H9 (cell line): Measurements from ENCODE around the gene MED27. TPM values are rescaled to one million over a fixed set of nuclear protein-coding genes. Genes with fewer than 3 reads are reported as not detected.

Experiments used
- DNase-seq: peaks from one replicate; pipeline ENCODE4 v3.0.0-alpha.2; 2017
- H2AFZ ChIP-seq: one replicate; pipeline ENCODE4 v1.6.1; 2013; ENCODE audit warnings: mild to moderate bottlenecking, low read length, control low read depth, moderate library complexity
- H2AK5ac ChIP-seq: 2 replicates; pipeline ENCODE4 v1.6.1; 2013; ENCODE audit warnings: low read length, control low read depth, mixed read lengths; ENCODE audit not compliant: insufficient read length
- H2BK120ac ChIP-seq: one replicate; pipeline ENCODE4 v1.6.1; 2013; ENCODE audit warnings: low read depth, mild to moderate bottlenecking, low read length, control low read depth, inconsistent platforms; ENCODE audit not compliant: poor library complexity, severe bottlenecking
- H2BK12ac ChIP-seq: 2 replicates; pipeline ENCODE4 v1.6.1; 2013; ENCODE audit warnings: low read length, control low read depth, mixed read lengths, low read depth; ENCODE audit not compliant: insufficient read length
- H2BK15ac ChIP-seq: 2 replicates; pipeline ENCODE4 v1.6.1; 2013; ENCODE audit warnings: low read depth, low read length, control low read depth
- H2BK20ac ChIP-seq: one replicate; pipeline ENCODE4 v1.6.1; 2013; ENCODE audit warnings: low read depth, mild to moderate bottlenecking, low read length, control low read depth, inconsistent platforms; ENCODE audit not compliant: poor library complexity, severe bottlenecking
- H2BK5ac ChIP-seq: 2 replicates; pipeline ENCODE4 v1.6.1; 2013; ENCODE audit warnings: low read length, control low read depth, mixed read lengths; ENCODE audit not compliant: insufficient read length
- H3K14ac ChIP-seq: 2 replicates; pipeline ENCODE4 v1.6.1; 2013; ENCODE audit warnings: low read length, control low read depth; ENCODE audit not compliant: insufficient read depth
- H3K18ac ChIP-seq: 2 replicates; pipeline ENCODE4 v1.6.1; 2013; ENCODE audit warnings: low read depth, mild to moderate bottlenecking, mixed read lengths, low read length, control low read depth; ENCODE audit not compliant: insufficient read length
- H3K23ac ChIP-seq: 2 replicates; pipeline ENCODE4 v1.6.1; 2013; ENCODE audit warnings: low read length, control low read depth, mixed read lengths, low read depth; ENCODE audit not compliant: insufficient read length
- H3K23me2 ChIP-seq: 2 replicates; pipeline ENCODE4 v1.6.1; 2013; ENCODE audit warnings: low read depth, mild to moderate bottlenecking, mixed read lengths, low read length, control low read depth; ENCODE audit not compliant: insufficient read length, poor library complexity, severe bottlenecking
- H3K27ac ChIP-seq: 2 replicates; pipeline ENCODE4 v1.5.1; 2013; ENCODE audit warnings: low read length, control low read depth, mixed read lengths, low read depth; ENCODE audit not compliant: insufficient read length
- H3K27me3 ChIP-seq: 2 replicates; pipeline ENCODE4 v1.6.1; 2013; ENCODE audit warnings: low read length, control low read depth, inconsistent platforms; ENCODE audit not compliant: insufficient read depth
- H3K4ac ChIP-seq: 2 replicates; pipeline ENCODE4 v1.6.1; 2013; ENCODE audit warnings: low read depth, mild to moderate bottlenecking, control low read depth, inconsistent platforms, low read length, moderate library complexity
- H3K4me1 ChIP-seq: 2 replicates; pipeline ENCODE4 v1.6.1; 2013; ENCODE audit warnings: low read length, control low read depth, inconsistent platforms; ENCODE audit not compliant: insufficient read depth
- H3K4me2 ChIP-seq: 2 replicates; pipeline ENCODE4 v1.6.1; 2013; ENCODE audit warnings: low read length, control low read depth, mixed read lengths; ENCODE audit not compliant: insufficient read length, insufficient read depth
- H3K56ac ChIP-seq: 2 replicates; pipeline ENCODE4 v1.6.1; 2013; ENCODE audit warnings: low read depth, mild to moderate bottlenecking, mixed read lengths, low read length, control low read depth; ENCODE audit not compliant: insufficient read length
- H3K79me1 ChIP-seq: 2 replicates; pipeline ENCODE4 v1.6.1; 2013; ENCODE audit warnings: low read depth, mild to moderate bottlenecking, moderate library complexity, low read length, control low read depth, inconsistent platforms; ENCODE audit not compliant: insufficient read depth, poor library complexity, severe bottlenecking
- H3K79me2 ChIP-seq: 2 replicates; pipeline ENCODE4 v1.6.1; 2013; ENCODE audit warnings: low read length, control low read depth, inconsistent platforms; ENCODE audit not compliant: insufficient read depth
- H3K9ac ChIP-seq: 2 replicates; pipeline ENCODE4 v1.6.1; 2013; ENCODE audit warnings: low read length, control low read depth, mixed read lengths; ENCODE audit not compliant: insufficient read length; ENCODE audit errors: extremely low read depth
- H3K9me3 ChIP-seq: one replicate; pipeline ENCODE4 v1.6.1; 2013; ENCODE audit warnings: low read depth, low read length, inconsistent platforms; ENCODE audit not compliant: control insufficient read depth
- H3T11ph ChIP-seq: one replicate; pipeline ENCODE4 v1.6.1; 2013; ENCODE audit warnings: mild to moderate bottlenecking, low read length, control low read depth, inconsistent platforms
- H4K20me1 ChIP-seq: one replicate; pipeline ENCODE4 v1.6.1; 2013; ENCODE audit not compliant: control insufficient read depth, insufficient read length, insufficient read depth
- H4K5ac ChIP-seq: 2 replicates; pipeline ENCODE4 v1.6.1; 2013; ENCODE audit warnings: low read depth, mild to moderate bottlenecking, mixed read lengths, low read length, control low read depth; ENCODE audit not compliant: insufficient read length
- H4K8ac ChIP-seq: replicated peaks from 2 replicates; pipeline ENCODE4 v1.6.1; 2013; ENCODE audit warnings: low read length, control low read depth, mixed read lengths, low read depth; ENCODE audit not compliant: insufficient read length
- H4K91ac ChIP-seq: 2 replicates; pipeline ENCODE4 v1.6.1; 2013; ENCODE audit warnings: low read depth, mild to moderate bottlenecking, moderate library complexity, mixed read lengths, low read length, control low read depth; ENCODE audit not compliant: insufficient read length
- H3K27ac Mint-ChIP-seq, 3 experiments: 2 replicates in 2 of 3; 3 replicates in 1 of 3; pipeline ENCODE4 v1.8.0; 2020 to 2021; ENCODE audit warnings: mixed read lengths in 3 of 3, mild to moderate bottlenecking in 1 of 3, moderate library complexity in 1 of 3
- H3K27me3 Mint-ChIP-seq: 2 replicates; pipeline ENCODE4 v1.8.0; 2021; ENCODE audit warnings: low read depth, mild to moderate bottlenecking, moderate library complexity, mixed read lengths
- H3K36me3 Mint-ChIP-seq, 3 experiments: 2 replicates in 2 of 3; 3 replicates in 1 of 3; pipeline ENCODE4 v1.8.0; 2020 to 2021; ENCODE audit warnings: low read depth in 3 of 3, mixed read lengths in 3 of 3; ENCODE audit not compliant: insufficient read depth in 1 of 3
- H3K4me1 Mint-ChIP-seq, 2 experiments: 2 replicates each; pipeline ENCODE4 v1.8.0; 2020; ENCODE audit warnings: mixed read lengths in 2 of 2
- H3K4me3 Mint-ChIP-seq, 2 experiments: 2 replicates in 1 of 2; 3 replicates in 1 of 2; pipeline ENCODE4 v1.8.0; 2020 to 2021; ENCODE audit warnings: mild to moderate bottlenecking in 2 of 2, mixed read lengths in 2 of 2, moderate library complexity in 1 of 2
- H3K9me3 Mint-ChIP-seq, 2 experiments: 2 replicates in 1 of 2; 3 replicates in 1 of 2; pipeline ENCODE4 v1.8.0; 2020; ENCODE audit warnings: mild to moderate bottlenecking in 2 of 2, mixed read lengths in 2 of 2, moderate library complexity in 1 of 2
- WGBS: extraction: QIAGEN DNeasy Blood & Tissue Kit; methylation state at CpG from one replicate; pipeline ENCODE4 v1.1.7; 2013; ENCODE audit warnings: missing lambda C conversion rate, low lambda C conversion rate, mixed read lengths; ENCODE audit not compliant: insufficient read length; ENCODE audit errors: extremely low coverage; 5-methylcytosine and 5-hydroxymethylcytosine counted together
- total RNA-seq: library from RNA; stranded (reverse); gene quantifications from 2 replicates; pipeline ENCODE4 v1.2.1, GENCODE V29; 2021
- TF ChIP-seq, protein P1 (sequence below): fragments of 200-600 bp; sonication (generic); conservative IDR thresholded peaks from 3 replicates; pipeline ENCODE4 v1.8.0; 2021; ENCODE audit warnings: antibody characterized with exemption, mild to moderate bottlenecking

Gene MED27
- total RNA-seq, 1 experiment from 2014 or later, result 33.5 TPM

DNA sequence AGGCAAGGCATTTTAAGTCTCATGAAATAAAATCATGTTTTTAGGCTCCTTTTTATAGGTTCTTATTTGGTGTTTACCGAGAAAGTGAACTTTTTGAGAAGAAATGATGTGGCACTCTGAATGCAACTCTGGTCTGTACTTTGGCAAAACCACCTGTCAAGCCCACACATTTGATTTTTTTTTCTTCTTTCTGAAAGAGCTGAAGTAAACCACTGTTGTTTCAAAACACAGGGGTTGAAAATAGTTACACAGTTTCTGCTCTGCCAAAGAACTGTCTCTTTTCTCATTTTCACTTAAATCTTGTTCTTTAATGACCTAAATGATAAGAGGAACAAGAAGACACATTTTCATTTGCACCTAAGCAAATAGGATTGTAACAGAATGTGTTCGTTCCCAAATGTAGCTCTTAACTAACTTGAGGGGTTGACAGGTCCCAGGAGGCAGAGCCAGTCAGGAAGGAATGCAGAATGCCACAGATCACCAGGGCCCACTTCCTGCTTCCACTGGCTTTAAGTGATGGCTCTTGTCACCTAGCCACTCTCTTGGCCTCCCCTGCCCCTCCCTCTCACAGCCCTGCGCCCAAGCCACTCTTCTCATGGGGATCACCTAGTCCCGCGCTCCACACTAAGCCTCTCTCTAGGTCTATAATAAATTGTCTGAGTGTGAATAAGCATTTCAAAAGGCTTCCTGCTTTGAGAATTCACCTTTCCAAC, 47.3 kb downstream of the MED27 start:
- H3K27me3 Mint-ChIP-seq, result no peaks in the 10 kb centered on the region
- 0 out of 2 replicates have a peak, but pooled peaks cover 2% of the 10 kb centered on the region for H3K79me2 ChIP-seq
- peaks cover 48 to 56% of the 10 kb centered on the region in 2 experiments for H3K4me1 Mint-ChIP-seq
- no peak overlapping the region for H3K27ac Mint-ChIP-seq
- no CpG with 5 or more reads among the region's 5 CpGs for WGBS
- H2BK5ac ChIP-seq, result no peak overlapping the region
- H3K23ac ChIP-seq, result no peak overlapping the region
- no peak overlapping the region for H2BK120ac ChIP-seq
- no peak overlapping the region for H2BK15ac ChIP-seq
- H2BK20ac ChIP-seq, result no peak overlapping the region
- H3K27me3 ChIP-seq, result no peaks in the 10 kb centered on the region
- no peaks in the 10 kb centered on the region for H3K79me1 ChIP-seq
- H3K4me2 ChIP-seq, result no peak overlapping the region
- H3K4ac ChIP-seq, result no peak overlapping the region
- H3K4me1 ChIP-seq, result peaks cover 19% of the 10 kb centered on the region
- H3K9me3 ChIP-seq, result no peaks in the 10 kb centered on the region
- H3K14ac ChIP-seq, result no peak overlapping the region
- no peak overlapping the region for H3K4me3 Mint-ChIP-seq
- H4K5ac ChIP-seq, result no peak overlapping the region
- no peak overlapping the region for H2AK5ac ChIP-seq
- H4K8ac ChIP-seq, result no peak overlapping the region
- H2BK12ac ChIP-seq, result no peak overlapping the region
- H4K20me1 ChIP-seq, result no peaks in the 10 kb centered on the region
- H4K91ac ChIP-seq, result no peak overlapping the region
- H3K18ac ChIP-seq, result no peak overlapping the region
- no peaks in the 10 kb centered on the region for H3K9me3 Mint-ChIP-seq
- no peak overlapping the region for H3K27ac ChIP-seq
- no peak overlapping the region for H2AFZ ChIP-seq
- TF ChIP-seq, protein P1, sequence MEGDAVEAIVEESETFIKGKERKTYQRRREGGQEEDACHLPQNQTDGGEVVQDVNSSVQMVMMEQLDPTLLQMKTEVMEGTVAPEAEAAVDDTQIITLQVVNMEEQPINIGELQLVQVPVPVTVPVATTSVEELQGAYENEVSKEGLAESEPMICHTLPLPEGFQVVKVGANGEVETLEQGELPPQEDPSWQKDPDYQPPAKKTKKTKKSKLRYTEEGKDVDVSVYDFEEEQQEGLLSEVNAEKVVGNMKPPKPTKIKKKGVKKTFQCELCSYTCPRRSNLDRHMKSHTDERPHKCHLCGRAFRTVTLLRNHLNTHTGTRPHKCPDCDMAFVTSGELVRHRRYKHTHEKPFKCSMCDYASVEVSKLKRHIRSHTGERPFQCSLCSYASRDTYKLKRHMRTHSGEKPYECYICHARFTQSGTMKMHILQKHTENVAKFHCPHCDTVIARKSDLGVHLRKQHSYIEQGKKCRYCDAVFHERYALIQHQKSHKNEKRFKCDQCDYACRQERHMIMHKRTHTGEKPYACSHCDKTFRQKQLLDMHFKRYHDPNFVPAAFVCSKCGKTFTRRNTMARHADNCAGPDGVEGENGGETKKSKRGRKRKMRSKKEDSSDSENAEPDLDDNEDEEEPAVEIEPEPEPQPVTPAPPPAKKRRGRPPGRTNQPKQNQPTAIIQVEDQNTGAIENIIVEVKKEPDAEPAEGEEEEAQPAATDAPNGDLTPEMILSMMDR, result no peak
- no peaks in the 10 kb centered on the region for H3K23me2 ChIP-seq
- DNase-seq, result peak; percentile 45
- H3K56ac ChIP-seq, result no peak overlapping the region
- no peak overlapping the region for H3T11ph ChIP-seq
- H3K9ac ChIP-seq, result no peak overlapping the region
- H3K36me3 Mint-ChIP-seq, result no peaks in the 10 kb centered on the region
